ENCODE data around the gene AKNA.

Gene AKNA

DNA sequence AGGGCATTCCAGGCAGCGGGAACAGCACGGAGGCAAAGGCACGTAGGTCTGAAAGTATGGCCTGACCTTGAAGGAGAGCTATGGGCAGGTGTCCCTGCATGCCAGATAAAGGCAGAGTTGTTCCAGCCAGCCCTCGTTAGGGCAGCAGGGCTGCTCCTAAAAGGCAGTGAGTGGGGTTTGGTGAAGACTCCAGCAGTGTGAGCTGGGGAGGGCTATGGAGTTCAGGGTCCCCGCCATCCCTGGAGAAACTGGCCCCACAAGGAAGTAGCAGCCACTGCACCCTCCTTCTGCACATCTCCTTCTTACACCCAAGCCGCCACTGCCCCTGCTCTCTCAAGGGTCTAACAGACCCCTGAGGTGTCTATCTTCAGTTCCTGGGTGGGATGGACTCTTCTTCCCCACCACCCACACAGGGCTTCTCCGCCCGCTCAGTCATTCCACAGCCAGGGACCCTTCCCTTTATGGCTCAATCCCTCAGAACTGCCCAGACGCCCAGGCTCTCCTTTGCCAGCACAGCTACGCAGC, 1.4 kb downstream of the AKNA start:
- DNase-seq (ENCODE audit: insufficient read length, low spot score) = no peak
- TF ChIP-seq, protein P1, sequence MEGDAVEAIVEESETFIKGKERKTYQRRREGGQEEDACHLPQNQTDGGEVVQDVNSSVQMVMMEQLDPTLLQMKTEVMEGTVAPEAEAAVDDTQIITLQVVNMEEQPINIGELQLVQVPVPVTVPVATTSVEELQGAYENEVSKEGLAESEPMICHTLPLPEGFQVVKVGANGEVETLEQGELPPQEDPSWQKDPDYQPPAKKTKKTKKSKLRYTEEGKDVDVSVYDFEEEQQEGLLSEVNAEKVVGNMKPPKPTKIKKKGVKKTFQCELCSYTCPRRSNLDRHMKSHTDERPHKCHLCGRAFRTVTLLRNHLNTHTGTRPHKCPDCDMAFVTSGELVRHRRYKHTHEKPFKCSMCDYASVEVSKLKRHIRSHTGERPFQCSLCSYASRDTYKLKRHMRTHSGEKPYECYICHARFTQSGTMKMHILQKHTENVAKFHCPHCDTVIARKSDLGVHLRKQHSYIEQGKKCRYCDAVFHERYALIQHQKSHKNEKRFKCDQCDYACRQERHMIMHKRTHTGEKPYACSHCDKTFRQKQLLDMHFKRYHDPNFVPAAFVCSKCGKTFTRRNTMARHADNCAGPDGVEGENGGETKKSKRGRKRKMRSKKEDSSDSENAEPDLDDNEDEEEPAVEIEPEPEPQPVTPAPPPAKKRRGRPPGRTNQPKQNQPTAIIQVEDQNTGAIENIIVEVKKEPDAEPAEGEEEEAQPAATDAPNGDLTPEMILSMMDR (IDR thresholded peaks at IDR 0.05; ENCODE audit: insufficient read depth, missing control alignments) = no peak
- no peak for FAIRE-seq

DNA sequence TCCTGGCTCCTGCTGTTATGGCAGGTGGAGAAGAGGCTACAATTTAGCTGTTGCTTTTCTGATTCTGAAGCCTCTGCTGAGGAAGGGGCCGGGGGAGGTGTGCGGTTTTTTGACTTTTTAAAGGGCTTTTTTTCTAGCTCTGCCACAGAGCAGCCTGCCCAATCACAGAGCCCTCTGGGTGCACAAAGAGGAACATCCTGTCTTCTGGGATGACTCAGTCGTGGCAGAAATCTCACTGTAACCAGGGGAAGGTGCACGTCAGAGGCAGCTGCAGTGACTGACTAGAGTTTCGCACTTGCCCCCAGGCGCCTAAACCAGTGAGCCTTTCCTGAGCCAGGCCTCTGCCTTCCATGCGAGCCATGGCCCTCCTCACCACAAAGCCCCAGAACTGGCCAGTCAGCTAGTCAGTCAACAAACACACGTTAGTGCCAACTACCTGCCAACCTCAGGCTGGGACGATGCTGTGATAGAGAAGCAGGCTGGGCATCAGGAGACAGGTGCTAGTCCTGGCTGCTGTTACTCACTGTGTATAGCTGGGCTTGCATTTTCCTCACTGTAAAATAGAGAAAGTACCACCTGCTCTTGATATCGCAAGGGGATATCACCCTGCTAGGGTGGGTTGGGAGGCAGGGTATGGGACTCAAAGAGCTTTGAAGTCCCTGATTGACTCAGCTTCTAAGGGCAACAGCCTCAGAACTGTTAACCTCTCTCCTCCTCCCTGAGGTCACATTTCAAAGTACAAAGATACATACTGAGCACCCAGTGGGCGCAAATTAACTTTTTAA, 2.2 kb downstream of the AKNA start:
- no peak for FAIRE-seq
- TF ChIP-seq, protein P1 (IDR thresholded peaks at IDR 0.05; ENCODE audit: insufficient read depth, missing control alignments) = no peak
- no peak for DNase-seq (ENCODE audit: insufficient read length, low spot score)

GRCh38 chr9:114384836-114385396, 2.9 kb downstream of the AKNA start:
- no peak for DNase-seq (ENCODE audit: insufficient read length, low spot score)
- TF ChIP-seq, protein P1 (IDR thresholded peaks at IDR 0.05; ENCODE audit: insufficient read depth, missing control alignments) = no peak
- FAIRE-seq = no peak

DNA sequence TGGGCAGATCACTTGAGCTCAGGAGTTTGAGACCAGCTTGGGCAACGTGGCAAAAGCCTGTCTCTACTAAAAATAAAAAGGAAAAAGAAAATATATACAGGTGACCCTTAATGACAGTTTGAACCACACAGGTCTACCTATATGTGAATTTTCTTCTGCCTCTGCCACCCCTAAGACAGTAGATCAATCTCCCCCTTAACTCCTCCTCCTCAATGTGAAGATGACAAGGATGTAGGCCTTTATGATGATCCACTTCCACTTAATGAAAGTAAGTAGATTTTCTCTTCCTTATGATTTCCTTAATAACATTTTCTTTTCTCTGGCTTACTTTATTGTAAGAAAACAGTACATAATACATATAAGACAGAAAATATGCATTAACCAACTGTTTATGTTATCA, 3.4 kb downstream of the AKNA start:
- TF ChIP-seq, protein P1 (IDR thresholded peaks at IDR 0.05; ENCODE audit: insufficient read depth, missing control alignments) = no peak
- FAIRE-seq (no peak), DNase-seq (ENCODE audit: insufficient read length, low spot score) (no peak)

DNA sequence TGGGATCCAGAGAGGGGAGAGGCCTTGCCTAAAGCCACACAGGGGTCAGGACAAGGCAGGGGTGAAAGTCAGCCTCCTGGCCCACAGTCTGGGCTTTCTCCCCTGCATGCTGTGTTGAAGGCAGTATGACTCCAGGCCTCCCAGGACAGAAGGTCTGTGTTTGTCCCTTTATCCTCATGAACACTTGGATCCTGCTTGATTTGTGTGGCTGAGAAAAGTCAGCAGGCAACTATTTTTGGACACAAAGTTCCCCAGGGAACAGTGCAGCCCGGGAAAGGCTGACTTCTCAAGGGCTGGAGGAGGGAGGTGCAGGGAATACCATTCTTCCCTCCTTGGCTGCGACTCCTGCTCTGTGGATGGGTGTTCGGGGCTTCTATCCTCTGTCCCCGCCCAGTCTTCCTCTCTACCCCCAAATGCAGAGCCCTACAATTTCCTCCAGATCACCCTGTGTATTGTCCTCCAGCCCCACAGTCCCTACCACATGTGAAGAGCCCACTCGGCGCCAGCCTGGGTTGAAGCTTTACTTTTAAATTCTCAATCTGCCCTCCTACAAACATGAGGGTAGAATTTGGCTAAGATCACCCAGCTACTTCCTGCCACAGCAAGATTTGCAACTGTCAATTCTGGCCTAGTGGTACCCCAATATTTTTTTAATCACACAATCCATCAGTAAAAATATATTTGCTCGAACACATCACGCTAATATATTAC, 4.1 kb downstream of the AKNA start:
- FAIRE-seq (no peak), DNase-seq (ENCODE audit: insufficient read length, low spot score) (no peak)
- TF ChIP-seq, protein P1 (IDR thresholded peaks at IDR 0.05; ENCODE audit: insufficient read depth, missing control alignments) = no peak

GRCh38 chr9:114382699-114383520, 4.9 kb downstream of the AKNA start:
- TF ChIP-seq, protein P1 (IDR thresholded peaks at IDR 0.05; ENCODE audit: insufficient read depth, missing control alignments) = no peak
- no peak for FAIRE-seq
- no peak for DNase-seq (ENCODE audit: insufficient read length, low spot score)

Data from D721Med (cell line).